Measurements from ENCODE around the gene SHC3.

SHC3 gene

GRCh38 chr9:89078860-89079259 is 99.8 kb downstream of the SHC3 start:
- DNase-seq (ENCODE audit: low read depth), result peak; percentile 83
- no peak overlapping the region for H3K4me3 ChIP-seq (ENCODE audit: control insufficient read depth, low read depth, low read length)
- TF ChIP-seq CTCF (conservative IDR thresholded peaks at IDR 0.05; ENCODE audit: control insufficient read depth, insufficient read depth, low read depth, low read length), result no peak

GRCh38 chr9:89078421-89078820 is 100.2 kb downstream of the SHC3 start:
- no peak for DNase-seq (ENCODE audit: low read depth)
- no peak overlapping the region for H3K4me3 ChIP-seq (ENCODE audit: control insufficient read depth, low read depth, low read length)
- no peak for TF ChIP-seq CTCF (conservative IDR thresholded peaks at IDR 0.05; ENCODE audit: control insufficient read depth, insufficient read depth, low read depth, low read length)

GRCh38 chr9:89077519-89077918 is 101.1 kb downstream of the SHC3 start:
- no peak for TF ChIP-seq CTCF (conservative IDR thresholded peaks at IDR 0.05; ENCODE audit: control insufficient read depth, insufficient read depth, low read depth, low read length)
- no peak for DNase-seq (ENCODE audit: low read depth)
- H3K4me3 ChIP-seq (ENCODE audit: control insufficient read depth, low read depth, low read length), result no peak overlapping the region

GRCh38 chr9:89073397-89073796 is 105.2 kb downstream of the SHC3 start:
- no peak for TF ChIP-seq CTCF (conservative IDR thresholded peaks at IDR 0.05; ENCODE audit: control insufficient read depth, insufficient read depth, low read depth, low read length)
- no peak for DNase-seq (ENCODE audit: low read depth)
- H3K4me3 ChIP-seq (ENCODE audit: control insufficient read depth, low read depth, low read length), result no peak overlapping the region

GRCh38 chr9:89071591-89071990 is 107.0 kb downstream of the SHC3 start:
- no peak overlapping the region for H3K4me3 ChIP-seq (ENCODE audit: control insufficient read depth, low read depth, low read length)
- no peak for DNase-seq (ENCODE audit: low read depth)
- no peak for TF ChIP-seq CTCF (conservative IDR thresholded peaks at IDR 0.05; ENCODE audit: control insufficient read depth, insufficient read depth, low read depth, low read length)

- DNase-seq (ENCODE audit: low read depth), result no peak
- TF ChIP-seq CTCF (conservative IDR thresholded peaks at IDR 0.05; ENCODE audit: control insufficient read depth, insufficient read depth, low read depth, low read length), result no peak
- no peak overlapping the region for H3K4me3 ChIP-seq (ENCODE audit: control insufficient read depth, low read depth, low read length)
Observed at GRCh38 chr9:89066835-89067234, 111.8 kb downstream of the SHC3 start.

GRCh38 chr9:89065921-89066320 is 112.7 kb downstream of the SHC3 start:
- TF ChIP-seq CTCF (conservative IDR thresholded peaks at IDR 0.05; ENCODE audit: control insufficient read depth, insufficient read depth, low read depth, low read length), result no peak
- no peak for DNase-seq (ENCODE audit: low read depth)

More at GRCh38 chr9:89065921-89066320, 112.7 kb downstream of the SHC3 start:
- no peak overlapping the region for H3K4me3 ChIP-seq (ENCODE audit: control insufficient read depth, low read depth, low read length)

All from fibroblast of mammary gland (primary cell).